ENCODE data around the gene TRA2B. TPM values are rescaled to one million over a fixed set of nuclear protein-coding genes. Genes with fewer than 3 reads are reported as not detected.
A peak's percentile ranks its signal among the peaks of the same experiment; 100 is the strongest.

TRA2B gene
- total RNA-seq: 45.7 TPM
- long read RNA-seq, transcript TRA2B-205 (9 exons, 2,952 nt): major isoform, 10 of 19 reads
- long read RNA-seq, partial matches to known transcripts: 0 of 19 reads
- long read RNA-seq, other reads (novel, unspliced or antisense): 5 of 19 reads

- ATAC-seq (peak; percentile 98), DNase-seq (peak; percentile 99)
- intact Hi-C loops (cut with micrococcal nuclease): no loop called here
Measured at GRCh38 chr3:185937689-185938374, at the start of gene TRA2B. Gene TRA2B, minus strand, starts transcription at chr3:185938014. Its CDS starts 154 bp downstream, at chr3:185937860.

GRCh38 chr3:185986198-185986777 lies 48.5 kb upstream of the TRA2B start:
- intact Hi-C loops (cut with micrococcal nuclease): loop anchor here (10.0 kb wide), 1 partner anchor 259 kb away; no protein-coding TSS in a partner anchor
- ATAC-seq (no peak), DNase-seq (peak; percentile 37)

GRCh38 chr3:185984203-185984602 lies 46.4 kb upstream of the TRA2B start:
- intact Hi-C loops (cut with micrococcal nuclease): loop anchor here (10.0 kb wide), 1 partner anchor 261 kb away; no protein-coding TSS in a partner anchor
- DNase-seq (no peak), ATAC-seq (no peak)

GRCh38 chr3:185983495-185984141 lies 45.8 kb upstream of the TRA2B start:
- ATAC-seq: peak; percentile 95
- intact Hi-C loops (cut with micrococcal nuclease): loop anchor here (10.0 kb wide), 1 partner anchor 261 kb away; no protein-coding TSS in a partner anchor
- peak; percentile 51 for DNase-seq

GRCh38 chr3:185982632-185983031 lies 44.8 kb upstream of the TRA2B start:
- no peak for ATAC-seq
- DNase-seq: no peak
- intact Hi-C loops (cut with micrococcal nuclease): loop anchor here (10.0 kb wide), 1 partner anchor 262 kb away; no protein-coding TSS in a partner anchor

GRCh38 chr3:185981621-185982020 lies 43.8 kb upstream of the TRA2B start:
- no peak for ATAC-seq

GRCh38 chr3:185979721-185980121 lies 41.9 kb upstream of the TRA2B start:
- ATAC-seq (no peak), DNase-seq (no peak)
- intact Hi-C loops (cut with micrococcal nuclease): loop anchor here (10.0 kb wide), 2 partner anchors 265 to 565 kb away; partner anchors contain the start of gene CRYGS

More at GRCh38 chr3:185981621-185982020, 43.8 kb upstream of the TRA2B start:
- intact Hi-C loops (cut with micrococcal nuclease): loop anchor here (10.0 kb wide), 1 partner anchor 263 kb away; no protein-coding TSS in a partner anchor
- DNase-seq: no peak

- no peak for ATAC-seq
- intact Hi-C loops (cut with micrococcal nuclease): loop anchor here (10.0 kb wide), 1 partner anchor 566 kb away; the partner anchor contains the start of gene CRYGS
Measured at GRCh38 chr3:185978516-185978915, 40.7 kb upstream of the TRA2B start.

GRCh38 chr3:185977679-185978040 lies 39.8 kb upstream of the TRA2B start:
- no peak for DNase-seq
- intact Hi-C loops (cut with micrococcal nuclease): loop anchor here (10.0 kb wide), 1 partner anchor 567 kb away; the partner anchor contains the start of gene CRYGS
- ATAC-seq: no peak

More at GRCh38 chr3:185978516-185978915, 40.7 kb upstream of the TRA2B start:
- no peak for DNase-seq

GRCh38 chr3:185976977-185977678 lies 39.3 kb upstream of the TRA2B start:
- ATAC-seq: peak; percentile 77
- intact Hi-C loops (cut with micrococcal nuclease): loop anchor here (10.0 kb wide), 1 partner anchor 568 kb away; the partner anchor contains the start of gene CRYGS
- peak; percentile 90 for DNase-seq

- intact Hi-C loops (cut with micrococcal nuclease): loop anchor here (10.0 kb wide), 1 partner anchor 569 kb away; the partner anchor contains the start of gene CRYGS
- ATAC-seq: no peak
- DNase-seq: no peak
Measured at GRCh38 chr3:185976100-185976499, 38.3 kb upstream of the TRA2B start.

GRCh38 chr3:185971579-185971978 lies 33.8 kb upstream of the TRA2B start:
- intact Hi-C loops (cut with micrococcal nuclease): loop anchor here (10.0 kb wide), 1 partner anchor 573 kb away; the partner anchor contains the start of gene CRYGS
- no peak for DNase-seq
- no peak for ATAC-seq

- ATAC-seq (no peak), DNase-seq (no peak)
- intact Hi-C loops (cut with micrococcal nuclease): no loop called here
Measured at GRCh38 chr3:185968168-185968567, 30.4 kb upstream of the TRA2B start.

- ATAC-seq (no peak), DNase-seq (no peak)
- intact Hi-C loops (cut with micrococcal nuclease): no loop called here
Measured at GRCh38 chr3:185966655-185967054, 28.8 kb upstream of the TRA2B start.

GRCh38 chr3:185965496-185965895 lies 27.7 kb upstream of the TRA2B start:
- intact Hi-C loops (cut with micrococcal nuclease): no loop called here

GRCh38 chr3:185961675-185962232 lies 23.9 kb upstream of the TRA2B start:
- intact Hi-C loops (cut with micrococcal nuclease): no loop called here
- ATAC-seq: no peak
- no peak for DNase-seq

More at GRCh38 chr3:185965496-185965895, 27.7 kb upstream of the TRA2B start:
- no peak for DNase-seq
- no peak for ATAC-seq

- intact Hi-C loops (cut with micrococcal nuclease): no loop called here
- ATAC-seq: no peak
Measured at GRCh38 chr3:185960522-185961288, 22.9 kb upstream of the TRA2B start.

More at GRCh38 chr3:185960522-185961288, 22.9 kb upstream of the TRA2B start:
- DNase-seq: no peak
